C4-2B (cell line): Measurements from ENCODE around the gene MAP1S.

Experiments used
- CTCF ChIP-seq: fragments of 450-650 bp; conservative IDR thresholded peaks from 2 replicates; pipeline ENCODE4 v1.5.1; 2017; ENCODE audit warnings: mild to moderate bottlenecking
- ZFX ChIP-seq: fragments of 450-650 bp; IDR thresholded peaks from 2 replicates; pipeline ENCODE4 v1.6.1; 2017

- no peak for TF ChIP-seq CTCF
- TF ChIP-seq ZFX: no peak
Observed at GRCh38 chr19:17734146-17734545, 14.9 kb downstream of the MAP1S start.
